K562 (cell line): ENCODE measurements around the gene ZC3H18. TPM values are rescaled to one million over a fixed set of nuclear protein-coding genes. Genes with fewer than 3 reads are reported as not detected.

Experiments
- ELK1 ChIP-seq: sonication (generic); formaldehyde crosslinking; IDR thresholded peaks from 2 replicates; pipeline ENCODE4 v1.8.1; 2022; ENCODE audit warnings: missing genetic modification reagents
- GATA2 ChIP-seq: sonication (generic); formaldehyde crosslinking; IDR thresholded peaks from 2 replicates; pipeline ENCODE4 v1.4.0; 2020; ENCODE audit warnings: mild to moderate bottlenecking, missing genetic modification reagents
- MAFK ChIP-seq: IDR thresholded peaks from 2 replicates; pipeline ENCODE4 v1.6.1; 2011; ENCODE audit warnings: low read length, improper control_type of control experiment
- MCM7 ChIP-seq, 2 experiments: fragments of 450-650 bp; IDR thresholded peaks; 2 replicates each; pipeline ENCODE4 v1.6.1; 2016 to 2018
- PATZ1 ChIP-seq: fragments of 250-450 bp; sonication (Bioruptor Pico); IDR thresholded peaks from 2 replicates; pipeline ENCODE4 v1.5.0; 2020; ENCODE audit warnings: mild to moderate bottlenecking, borderline replicate concordance
- PRDM10 ChIP-seq: fragments of 450-650 bp; IDR thresholded peaks from 2 replicates; pipeline ENCODE4 v1.6.1; 2018; ENCODE audit not compliant: partially characterized antibody
- REST ChIP-seq, 2 experiments: fragments of 450-650 bp; formaldehyde crosslinking in 1 of 2; IDR thresholded peaks; 2 replicates each; pipeline versions ENCODE4 v1.4.0 to v1.6.1; 2014 to 2020; ENCODE audit warnings: mild to moderate bottlenecking in 2 of 2, borderline replicate concordance in 1 of 2, low read depth in 1 of 2
- SMARCC2 ChIP-seq: fragments of 450-650 bp; IDR thresholded peaks from 2 replicates; pipeline ENCODE4 v1.6.1; 2017; ENCODE audit warnings: antibody characterized with exemption, moderate library complexity, mild to moderate bottlenecking, low read depth
- ZFPM2 ChIP-seq: fragments of 250-450 bp; sonication (Bioruptor Pico); IDR thresholded peaks from 2 replicates; pipeline ENCODE4 v1.5.1; 2022; ENCODE audit warnings: mild to moderate bottlenecking
- ZNF12 ChIP-seq: sonication (generic); formaldehyde crosslinking; IDR thresholded peaks from 2 replicates; pipeline ENCODE4 v1.4.0; 2020; ENCODE audit warnings: mild to moderate bottlenecking, missing genetic modification reagents
- ZNF316 ChIP-seq: fragments of 450-650 bp; IDR thresholded peaks from 2 replicates; pipeline ENCODE4 v1.6.1; 2016
- polyA plus RNA-seq, 8 experiments: library from polyadenylated mRNA; depleted of rRNA in 4 of 8; stranded (reverse) in 5 of 8; unstranded in 3 of 8; fragments of >200 nt; fragmentation: Nextera tagmentation in 2 of 8; fragmentation: Illumina TruSeq in 1 of 8; extraction: Ambion mirVana in 2 of 8; extraction: Trizol in 1 of 8; gene quantifications; 2 replicates each; pipeline versions ENCODE4 v1.2.1 to v1.2.3, GENCODE V29; 2011 to 2014; ENCODE audit warnings: inconsistent platforms in 1 of 8, missing spikeins in 1 of 8
- total RNA-seq, 7 experiments: library from RNA; depleted of rRNA in 6 of 7; stranded (reverse); fragments of >200 nt in 6 of 7; fragmentation: Illumina TruSeq in 2 of 7; extraction: Trizol in 2 of 7; gene quantifications; 2 replicates each; pipeline versions ENCODE4 v1.2.1 to v1.2.3, GENCODE V29; 2011 to 2021; ENCODE audit warnings: low replicate concordance in 1 of 7

The ZC3H18 gene
- total and polyA plus RNA-seq, 9 of the 15 experiments (the other 6 are each of a cell fraction or from before 2014, with no cell fraction given): 1.7 to 88.7 (median 26.9) TPM

- TF ChIP-seq PRDM10 (no peak), PATZ1 (CRISPR knock-in tag) (no peak), ZNF12 (no peak), ZNF316 (no peak), SMARCC2 (no peak), REST (IDR thresholded peaks at IDR 0.05; ENCODE audit: borderline replicate concordance) (peak; percentile 34; the same call in 1 of the 2 replicates), REST (CRISPR knock-in tag; IDR thresholded peaks at IDR 0.05; ENCODE audit: low read depth) (no peak), MCM7 (IDR thresholded peaks at IDR 0.05) (no peak), MAFK (no peak), ELK1 (CRISPR knock-in tag) (no peak), GATA2 (CRISPR knock-in tag) (peak; percentile 87), ZFPM2 (CRISPR knock-in tag) (no peak)
These were observed 43.9 kb upstream of the ZC3H18 start (continued) for GRCh38 chr16:88526008-88526905.
